ENCODE measurements around the gene PRR20D. TPM values are rescaled to one million over a fixed set of nuclear protein-coding genes. Genes with fewer than 3 reads are reported as not detected.
"Not testable (repeated sequence)": the region's sequence is repeated elsewhere in the genome, so short reads cannot be mapped to it uniquely, and the experiment has no call there.

PRR20D gene
- total and polyA plus RNA-seq, 9 of the 15 experiments (the other 6 are each of a cell fraction or from before 2014, with no cell fraction given), result not detected

DNA sequence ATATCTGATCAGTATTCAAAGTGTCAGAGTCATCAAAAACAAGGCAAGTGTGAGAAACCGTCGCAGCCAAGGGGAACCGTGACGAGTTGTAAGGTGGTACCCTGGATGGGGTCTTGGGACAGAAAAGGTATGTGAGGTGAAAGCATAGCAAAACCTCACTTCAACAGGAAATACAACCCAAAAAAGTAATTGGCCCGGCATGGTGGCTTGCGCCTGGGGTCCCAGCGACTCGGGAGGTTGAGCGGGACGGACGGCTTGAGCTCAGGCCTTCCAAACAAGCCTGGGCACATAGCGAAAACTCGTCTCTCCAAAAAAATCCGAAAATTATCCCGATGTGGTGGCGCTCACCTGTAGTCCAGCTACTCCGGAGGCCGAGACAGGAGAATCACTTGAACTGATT lies 20.7 kb upstream of the PRR20D start:
- H3K27me3 ChIP-seq (ENCODE audit: control insufficient read depth in 2 of 2, insufficient read depth in 2 of 2, low read length in 2 of 2); H3K27ac ChIP-seq (ENCODE audit: extremely low read depth, low read depth, low read length); BruUV-seq (replicated peaks); H3K9me1 ChIP-seq (ENCODE audit: control insufficient read depth, insufficient read depth, low read length); H3K4me1 ChIP-seq (replicated peaks in 1 of 2; ENCODE audit: control insufficient read depth in 2 of 2, insufficient read depth in 2 of 2, low read length in 2 of 2); DNase-seq (ENCODE audit: extremely low read depth in 1 of 4, low spot score in 3 of 4); H3K79me2 ChIP-seq (ENCODE audit: control insufficient read depth, insufficient read depth, low read length); H3K4me3 ChIP-seq; H4K20me1 ChIP-seq (replicated peaks; ENCODE audit: control insufficient read depth, insufficient read depth, low read length); POLR2A ChIA-PET; CTCF ChIA-PET (ENCODE audit: low intra/inter-chr PET ratio); H3K9me3 ChIP-seq (replicated peaks; ENCODE audit: control insufficient read depth, insufficient read depth, low read depth, low read length); H3K9ac ChIP-seq (ENCODE audit: insufficient read depth in 1 of 2, low read depth in 2 of 2, low read length in 2 of 2); H3K36me3 ChIP-seq (ENCODE audit: control insufficient read depth, insufficient read depth, low read length); intact Hi-C loops (cut with micrococcal nuclease); in situ Hi-C loops (cut with MboI); FAIRE-seq; ATAC-seq; H3K4me2 ChIP-seq (ENCODE audit: insufficient read depth, low read length); H2AFZ ChIP-seq (ENCODE audit: low read depth, low read length): not testable (repeated sequence)
- no CpG with 5 or more reads among the region's 18 CpGs for WGBS (ENCODE audit: insufficient coverage, low coverage, missing lambda C conversion rate)

DNA sequence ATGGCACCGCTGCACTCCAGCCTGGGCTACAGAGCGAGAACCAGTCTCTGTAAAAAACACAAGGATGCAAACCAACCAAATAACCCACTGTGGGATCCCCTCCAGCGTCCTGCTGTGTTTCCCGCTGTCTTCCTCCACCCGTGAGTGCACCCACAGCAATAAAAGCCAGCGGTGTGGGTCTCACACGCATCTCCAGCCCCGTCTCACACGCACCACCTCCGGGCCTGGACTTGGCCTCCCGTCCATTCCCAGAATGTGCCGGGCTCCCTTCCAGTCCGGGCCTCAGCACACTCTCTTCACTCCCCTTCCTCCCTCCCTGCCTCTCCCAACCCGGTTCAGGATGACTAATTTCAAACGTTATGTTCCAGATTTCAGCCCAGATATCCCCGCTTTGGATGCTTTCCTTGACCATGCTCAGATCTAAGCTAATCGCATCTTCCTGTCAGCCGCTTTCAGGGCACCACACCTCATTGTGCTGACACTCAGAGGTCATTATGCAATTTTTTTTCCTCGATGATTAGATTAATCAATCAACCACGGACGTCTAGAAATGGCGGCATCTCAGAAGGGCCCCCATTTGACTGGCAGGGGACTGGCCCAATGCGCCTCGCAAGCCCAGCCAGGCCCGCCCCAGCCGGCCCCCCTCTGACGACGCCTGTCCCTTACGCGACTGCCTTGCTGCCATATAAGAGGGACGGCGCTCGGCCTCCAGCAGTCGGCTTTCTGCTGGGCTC lies 20.0 kb upstream of the PRR20D start, which contains the start of gene PRR20A:
PRR20A (plus strand) TSS at position 684 of the 734 bp plus-strand sequence. CDS start 387 bp downstream, outside the sequence.
- H3K27ac ChIP-seq (ENCODE audit: extremely low read depth, low read depth, low read length); FAIRE-seq; DNase-seq (ENCODE audit: extremely low read depth in 1 of 4, low spot score in 3 of 4); CTCF ChIA-PET (ENCODE audit: low intra/inter-chr PET ratio); H3K4me1 ChIP-seq (replicated peaks in 1 of 2; ENCODE audit: control insufficient read depth in 2 of 2, insufficient read depth in 2 of 2, low read length in 2 of 2); H3K9me1 ChIP-seq (ENCODE audit: control insufficient read depth, insufficient read depth, low read length); H3K27me3 ChIP-seq (ENCODE audit: control insufficient read depth in 2 of 2, insufficient read depth in 2 of 2, low read length in 2 of 2); H3K4me3 ChIP-seq; H3K4me2 ChIP-seq (ENCODE audit: insufficient read depth, low read length); H3K79me2 ChIP-seq (ENCODE audit: control insufficient read depth, insufficient read depth, low read length); H4K20me1 ChIP-seq (replicated peaks; ENCODE audit: control insufficient read depth, insufficient read depth, low read length); in situ Hi-C loops (cut with MboI); intact Hi-C loops (cut with micrococcal nuclease); BruUV-seq (replicated peaks); H3K36me3 ChIP-seq (ENCODE audit: control insufficient read depth, insufficient read depth, low read length); H3K9me3 ChIP-seq (replicated peaks; ENCODE audit: control insufficient read depth, insufficient read depth, low read depth, low read length); H2AFZ ChIP-seq (ENCODE audit: low read depth, low read length); POLR2A ChIA-PET; ATAC-seq; H3K9ac ChIP-seq (ENCODE audit: insufficient read depth in 1 of 2, low read depth in 2 of 2, low read length in 2 of 2): not testable (repeated sequence)
- 0% methylated on average over 6 of the region's 34 CpGs for WGBS (ENCODE audit: insufficient coverage, low coverage, missing lambda C conversion rate)

DNA sequence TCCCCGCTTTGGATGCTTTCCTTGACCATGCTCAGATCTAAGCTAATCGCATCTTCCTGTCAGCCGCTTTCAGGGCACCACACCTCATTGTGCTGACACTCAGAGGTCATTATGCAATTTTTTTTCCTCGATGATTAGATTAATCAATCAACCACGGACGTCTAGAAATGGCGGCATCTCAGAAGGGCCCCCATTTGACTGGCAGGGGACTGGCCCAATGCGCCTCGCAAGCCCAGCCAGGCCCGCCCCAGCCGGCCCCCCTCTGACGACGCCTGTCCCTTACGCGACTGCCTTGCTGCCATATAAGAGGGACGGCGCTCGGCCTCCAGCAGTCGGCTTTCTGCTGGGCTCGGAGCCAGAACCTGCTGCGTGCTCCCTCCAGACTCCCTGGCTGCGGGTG lies 13.2 kb upstream of the PRR20D start, which contains the start of gene PRR20B:
PRR20B (plus strand) TSS at position 301 of the 400 bp plus-strand sequence. CDS start 387 bp downstream, outside the sequence.
- FAIRE-seq; H3K27me3 ChIP-seq (ENCODE audit: control insufficient read depth in 2 of 2, insufficient read depth in 2 of 2, low read length in 2 of 2); H4K20me1 ChIP-seq (replicated peaks; ENCODE audit: control insufficient read depth, insufficient read depth, low read length); DNase-seq (ENCODE audit: extremely low read depth in 1 of 4, low spot score in 3 of 4); H3K4me3 ChIP-seq; in situ Hi-C loops (cut with MboI); H3K9ac ChIP-seq (ENCODE audit: insufficient read depth in 1 of 2, low read depth in 2 of 2, low read length in 2 of 2); H2AFZ ChIP-seq (ENCODE audit: low read depth, low read length); H3K79me2 ChIP-seq (ENCODE audit: control insufficient read depth, insufficient read depth, low read length); H3K36me3 ChIP-seq (ENCODE audit: control insufficient read depth, insufficient read depth, low read length); ATAC-seq; POLR2A ChIA-PET; CTCF ChIA-PET (ENCODE audit: low intra/inter-chr PET ratio); H3K4me1 ChIP-seq (replicated peaks in 1 of 2; ENCODE audit: control insufficient read depth in 2 of 2, insufficient read depth in 2 of 2, low read length in 2 of 2); H3K27ac ChIP-seq (ENCODE audit: extremely low read depth, low read depth, low read length); intact Hi-C loops (cut with micrococcal nuclease); H3K9me3 ChIP-seq (replicated peaks; ENCODE audit: control insufficient read depth, insufficient read depth, low read depth, low read length); BruUV-seq (replicated peaks); H3K9me1 ChIP-seq (ENCODE audit: control insufficient read depth, insufficient read depth, low read length); H3K4me2 ChIP-seq (ENCODE audit: insufficient read depth, low read length): not testable (repeated sequence)
- no CpG with 5 or more reads among the region's 22 CpGs for WGBS (ENCODE audit: insufficient coverage, low coverage, missing lambda C conversion rate)

GRCh38 chr13:57148106-57148505 lies 12.3 kb upstream of the PRR20D start:
- H3K9me1 ChIP-seq (ENCODE audit: control insufficient read depth, insufficient read depth, low read length); H3K4me1 ChIP-seq (replicated peaks in 1 of 2; ENCODE audit: control insufficient read depth in 2 of 2, insufficient read depth in 2 of 2, low read length in 2 of 2); H2AFZ ChIP-seq (ENCODE audit: low read depth, low read length); CTCF ChIA-PET (ENCODE audit: low intra/inter-chr PET ratio); BruUV-seq (replicated peaks); H3K9ac ChIP-seq (ENCODE audit: insufficient read depth in 1 of 2, low read depth in 2 of 2, low read length in 2 of 2); H3K36me3 ChIP-seq (ENCODE audit: control insufficient read depth, insufficient read depth, low read length); FAIRE-seq; H3K27me3 ChIP-seq (ENCODE audit: control insufficient read depth in 2 of 2, insufficient read depth in 2 of 2, low read length in 2 of 2); H3K9me3 ChIP-seq (replicated peaks; ENCODE audit: control insufficient read depth, insufficient read depth, low read depth, low read length); H4K20me1 ChIP-seq (replicated peaks; ENCODE audit: control insufficient read depth, insufficient read depth, low read length); H3K27ac ChIP-seq (ENCODE audit: extremely low read depth, low read depth, low read length); DNase-seq (ENCODE audit: extremely low read depth in 1 of 4, low spot score in 3 of 4); in situ Hi-C loops (cut with MboI); H3K4me3 ChIP-seq; ATAC-seq; intact Hi-C loops (cut with micrococcal nuclease); H3K4me2 ChIP-seq (ENCODE audit: insufficient read depth, low read length); POLR2A ChIA-PET; H3K79me2 ChIP-seq (ENCODE audit: control insufficient read depth, insufficient read depth, low read length): not testable (repeated sequence)
- 1% methylated on average over 5 of the region's 14 CpGs for WGBS (ENCODE audit: insufficient coverage, low coverage, missing lambda C conversion rate)

Measured in K562 (cell line).